Ovary (tissue), 3 donors: Measurements from ENCODE around the gene PCARE.

Experiments
- CTCF ChIP-seq, 3 donors: fragments of 450-650 bp in 2 of 3; fragments of 200-600 bp in 1 of 3; IDR thresholded peaks; one replicate each; pipeline versions ENCODE4 v1.5.1 to v1.8.0; 2016 to 2022; ENCODE audit warnings: antibody characterized with exemption in 3 of 3, mild to moderate bottlenecking in 1 of 3
- EP300 ChIP-seq: sonication (generic); formaldehyde crosslinking; IDR thresholded peaks from one replicate; pipeline ENCODE4 v1.6.1; 2017; ENCODE audit warnings: antibody characterized with exemption
- POLR2A ChIP-seq: fragments of 450-650 bp; IDR thresholded peaks from one replicate; pipeline ENCODE4 v1.6.1; 2017; ENCODE audit warnings: antibody characterized with exemption, mild to moderate bottlenecking, moderate library complexity
- donor health status: DM: no; HTN: no; CAD: no.

GRCh38 chr2:29082804-29083495, 8.6 kb upstream of the PCARE start:
- no peak for TF ChIP-seq CTCF (IDR thresholded peaks at IDR 0.05)
- no peak for TF ChIP-seq EP300
- TF ChIP-seq POLR2A: no peak
